HEK293 (cell line): ENCODE data around the gene BTBD18.

Source experiments
- CTCF ChIA-PET: fragments of 350-600 bp; formaldehyde crosslinking; extraction: SDS; loops from one replicate; lab custom pipeline; 2021; ENCODE audit warnings: antibody characterized with exemption; lab: Yijun Ruan, JAX
- POLR2A ChIA-PET: fragments of 300-600 bp; formaldehyde crosslinking; extraction: SDS; loops from one replicate; lab custom pipeline; 2020; ENCODE audit warnings: antibody characterized with exemption, inconsistent platforms; lab: Yijun Ruan, JAX
- H3K27ac ChIP-seq: fragments of 200-500 bp; sonication (Bioruptor generic); 2 replicates; pipeline ENCODE4 v1.5.1; 2014; ENCODE audit warnings: low read depth, low read length, control low read depth, inconsistent platforms; ENCODE audit errors: extremely low read depth
- H3K36me3 ChIP-seq, 2 experiments: fragments of 200-500 bp in 1 of 2; sonication (Bioruptor generic) in 1 of 2; 1 replicate in 1 of 2; 2 replicates in 1 of 2; pipeline ENCODE4 v1.5.1; 2014 to 2017; ENCODE audit warnings: inconsistent platforms in 2 of 2, low read length in 2 of 2; ENCODE audit not compliant: control insufficient read depth in 2 of 2, insufficient read depth in 1 of 2
- H3K4me1 ChIP-seq: fragments of 200-500 bp; sonication (Bioruptor generic); 2 replicates; pipeline ENCODE4 v1.5.1; 2014; ENCODE audit warnings: mild to moderate bottlenecking, low read length, inconsistent platforms; ENCODE audit not compliant: control insufficient read depth, insufficient read depth
- H3K4me3 ChIP-seq: 2 replicates; pipeline ENCODE4 v1.5.1; 2011; ENCODE audit warnings: low read depth, mild to moderate bottlenecking, control low read depth, low read length, moderate library complexity
- H3K9me3 ChIP-seq: fragments of 200-500 bp; sonication (Bioruptor generic); 2 replicates; pipeline ENCODE4 v1.5.1; 2014; ENCODE audit warnings: low read depth, low read length, inconsistent platforms; ENCODE audit not compliant: control insufficient read depth, insufficient read depth
- FEZF1 ChIP-seq: fragments of 450-650 bp; formaldehyde crosslinking; IDR thresholded peaks from 2 replicates; pipeline ENCODE4 v1.5.1; 2016; ENCODE audit warnings: missing biosample characterization, missing genetic modification characterization
- HOXD13 ChIP-seq: sonication (generic); formaldehyde crosslinking; IDR thresholded peaks from 2 replicates; pipeline ENCODE4 v1.8.0; 2022; ENCODE audit warnings: missing genetic modification reagents, borderline replicate concordance
- PATZ1 ChIP-seq: fragments of 450-650 bp; formaldehyde crosslinking; IDR thresholded peaks from 2 replicates; pipeline ENCODE4 v1.5.1; 2016; ENCODE audit warnings: missing biosample characterization, missing genetic modification characterization
- RBAK ChIP-seq: fragments of 450-650 bp; formaldehyde crosslinking; IDR thresholded peaks from 2 replicates; pipeline ENCODE4 v1.5.1; 2016; ENCODE audit warnings: missing biosample characterization, missing genetic modification characterization
- SETDB1 ChIP-seq: IDR thresholded peaks from one replicate; pipeline ENCODE4 v1.6.1; 2017; ENCODE audit warnings: mild to moderate bottlenecking, low read length, moderate library complexity, mixed read lengths; ENCODE audit not compliant: insufficient read length
- ZBTB48 ChIP-seq: fragments of 450-650 bp; formaldehyde crosslinking; IDR thresholded peaks from 2 replicates; pipeline ENCODE4 v1.5.1; 2016; ENCODE audit warnings: missing biosample characterization, missing genetic modification characterization
- ZFHX2 ChIP-seq: fragments of 450-650 bp; formaldehyde crosslinking; conservative IDR thresholded peaks from 2 replicates; pipeline ENCODE4 v1.5.1; 2016; ENCODE audit warnings: missing biosample characterization, missing genetic modification characterization
- ZFP69B ChIP-seq: fragments of 450-650 bp; formaldehyde crosslinking; IDR thresholded peaks from 2 replicates; pipeline ENCODE4 v1.5.1; 2016; ENCODE audit warnings: missing biosample characterization, missing genetic modification characterization
- ZNF140 ChIP-seq: fragments of 450-650 bp; formaldehyde crosslinking; IDR thresholded peaks from 2 replicates; pipeline ENCODE4 v1.5.1; 2016; ENCODE audit warnings: missing biosample characterization, missing genetic modification characterization
- ZNF175 ChIP-seq: fragments of 450-650 bp; formaldehyde crosslinking; IDR thresholded peaks from 2 replicates; pipeline ENCODE4 v1.5.1; 2016; ENCODE audit warnings: missing biosample characterization, missing genetic modification characterization
- ZNF19 ChIP-seq: fragments of 450-650 bp; formaldehyde crosslinking; IDR thresholded peaks from 2 replicates; pipeline ENCODE4; 2016; ENCODE audit warnings: missing biosample characterization, missing genetic modification characterization, low read depth
- ZNF248 ChIP-seq: fragments of 450-650 bp; formaldehyde crosslinking; IDR thresholded peaks from 2 replicates; pipeline ENCODE4 v1.5.1; 2017; ENCODE audit warnings: missing biosample characterization, missing genetic modification characterization
- ZNF350 ChIP-seq: fragments of 450-650 bp; formaldehyde crosslinking; IDR thresholded peaks from 2 replicates; pipeline ENCODE4 v1.5.0; 2017; ENCODE audit warnings: missing biosample characterization, mild to moderate bottlenecking, missing genetic modification characterization
- ZNF362 ChIP-seq: fragments of 450-650 bp; formaldehyde crosslinking; IDR thresholded peaks from 2 replicates; pipeline ENCODE4 v1.5.1; 2016; ENCODE audit warnings: missing biosample characterization, missing genetic modification characterization
- ZNF391 ChIP-seq: fragments of 450-650 bp; formaldehyde crosslinking; IDR thresholded peaks from 2 replicates; pipeline ENCODE4 v1.5.1; 2016; ENCODE audit warnings: low read depth, missing biosample characterization, missing genetic modification characterization, borderline replicate concordance
- ZNF449 ChIP-seq: fragments of 450-650 bp; formaldehyde crosslinking; IDR thresholded peaks from 2 replicates; pipeline ENCODE4 v1.5.1; 2017; ENCODE audit warnings: missing biosample characterization, mild to moderate bottlenecking, missing genetic modification characterization, moderate library complexity
- ZNF518A ChIP-seq: fragments of 450-650 bp; formaldehyde crosslinking; conservative IDR thresholded peaks from 2 replicates; pipeline ENCODE4 v1.5.1; 2016; ENCODE audit warnings: low read depth, missing biosample characterization, missing genetic modification characterization
- ZNF580 ChIP-seq: fragments of 450-650 bp; formaldehyde crosslinking; IDR thresholded peaks from 2 replicates; pipeline ENCODE4 v1.5.1; 2016; ENCODE audit warnings: missing biosample characterization, missing genetic modification characterization
- ZNF623 ChIP-seq: fragments of 450-650 bp; formaldehyde crosslinking; IDR thresholded peaks from 2 replicates; pipeline ENCODE4 v1.5.1; 2016; ENCODE audit warnings: missing biosample characterization, missing genetic modification characterization
- ZNF626 ChIP-seq: fragments of 450-650 bp; sonication (Bioruptor Pico); formaldehyde crosslinking; IDR thresholded peaks from 2 replicates; pipeline ENCODE4 v1.5.1; 2018; ENCODE audit warnings: missing biosample characterization, missing genetic modification characterization, inconsistent platforms
- ZNF629 ChIP-seq: fragments of 450-650 bp; formaldehyde crosslinking; IDR thresholded peaks from 2 replicates; pipeline ENCODE4 v1.5.1; 2017; ENCODE audit warnings: missing biosample characterization, missing genetic modification characterization
- ZNF654 ChIP-seq: fragments of 450-650 bp; formaldehyde crosslinking; IDR thresholded peaks from 2 replicates; pipeline ENCODE4 v1.5.1; 2016; ENCODE audit warnings: low read depth, missing biosample characterization, missing genetic modification characterization
- ZNF701 ChIP-seq: fragments of 450-650 bp; formaldehyde crosslinking; IDR thresholded peaks from 2 replicates; pipeline ENCODE4 v1.5.1; 2016; ENCODE audit warnings: missing biosample characterization, missing genetic modification characterization
- ZNF76 ChIP-seq: fragments of 450-650 bp; formaldehyde crosslinking; IDR thresholded peaks from 2 replicates; pipeline ENCODE4; 2016; ENCODE audit warnings: low read depth, missing biosample characterization, missing genetic modification characterization, borderline replicate concordance
- ZSCAN16 ChIP-seq: fragments of 450-650 bp; formaldehyde crosslinking; IDR thresholded peaks from 2 replicates; pipeline ENCODE4 v1.5.1; 2016; ENCODE audit warnings: missing biosample characterization, missing genetic modification characterization

Gene BTBD18

GRCh38 chr11:57712256-57713150 is 39.1 kb downstream of the BTBD18 start, which contains the start of gene TMX2 (continued):
- no peak for TF ChIP-seq ZNF654
- TF ChIP-seq ZNF449, result peak; percentile 27; the same call in 1 of the 2 replicates
- no peak for TF ChIP-seq RBAK (tag by site-specific recombination)
- TF ChIP-seq ZNF580 (tag by site-specific recombination), result peak; percentile 42; the same call in 1 of the 2 replicates
- TF ChIP-seq HOXD13 (CRISPR knock-in tag), result no peak
- no peak for TF ChIP-seq ZFHX2
- TF ChIP-seq ZNF626 (tag by site-specific recombination), result no peak
- TF ChIP-seq ZNF248 (tag by site-specific recombination), result no peak
- no peak for TF ChIP-seq ZNF629
- peak; percentile 69; the same call in 1 of the 2 replicates for TF ChIP-seq ZNF362 (tag by site-specific recombination)
- peak; percentile 94 for TF ChIP-seq ZNF518A (tag by site-specific recombination)
- TF ChIP-seq ZNF350 (tag by site-specific recombination), result no peak
- no peak for TF ChIP-seq SETDB1
- TF ChIP-seq ZNF76 (tag by site-specific recombination), result no peak
- TF ChIP-seq ZNF623 (tag by site-specific recombination), result no peak

- CTCF ChIA-PET, result interaction anchor here (0.9 to 1.3 kb wide), 3 partner anchors 54 to 92 kb away, joined by 3 to 5 read pairs (median 3); no protein-coding TSS in a partner anchor
- H3K4me3 ChIP-seq, result peak within 1 kb of the TSS; percentile 97
- peaks cover 0 to 28% of the 10 kb centered on the region in 2 experiments; a peak in 2 of 3 replicates for H3K36me3 ChIP-seq
- POLR2A ChIA-PET, result interaction anchor here (0.5 to 1.5 kb wide), 13 partner anchors 10 to 1194 kb away, joined by 3 to 15 read pairs (median 4); partner anchors contain the start of genes CTNND1 and SELENOH
- H3K9me3 ChIP-seq, result no peaks in the 10 kb centered on the region
- H3K27ac ChIP-seq, result peak within 1 kb of the TSS; percentile 66
- H3K4me1 ChIP-seq, result no peaks in the 10 kb centered on the region
- TF ChIP-seq ZNF76 (tag by site-specific recombination) (no peak), ZNF175 (tag by site-specific recombination) (no peak), ZSCAN16 (tag by site-specific recombination) (no peak), FEZF1 (tag by site-specific recombination) (no peak), ZBTB48 (tag by site-specific recombination) (no peak), ZNF19 (tag by site-specific recombination) (no peak), ZNF701 (tag by site-specific recombination) (no peak), PATZ1 (tag by site-specific recombination) (peak; percentile 76), ZNF140 (no peak), ZFP69B (tag by site-specific recombination) (peak; percentile 93), ZNF391 (tag by site-specific recombination) (no peak)
Observed at GRCh38 chr11:57711414-57712255, 40.0 kb downstream of the BTBD18 start, which contains the start of gene MED19. MED19 (minus strand) TSS chr11:57712215; CDS start chr11:57712179, 36 bp downstream.
